ENCODE measurements around the gene AFMID. TPM values are rescaled to one million over a fixed set of nuclear protein-coding genes. Genes with fewer than 3 reads are reported as not detected.
"Not testable (repeated sequence)": the region's sequence is repeated elsewhere in the genome, so short reads cannot be mapped to it uniquely, and the experiment has no call there.

Gene AFMID
- 24.6 TPM for polyA plus RNA-seq (2013, experiment 1 of 2; ENCODE audit: insufficient read length)
- polyA plus RNA-seq (2013, experiment 2 of 2; ENCODE audit: insufficient read length): 22.4 TPM

GRCh38 chr17:78186692-78187595 lies at the start of gene AFMID, which contains the start of gene TK1:
TSS of gene AFMID (plus strand) at chr17:78187362. CDS start at chr17:78187371, 9 bp downstream.
TSS of gene TK1 (minus strand) at chr17:78187052. CDS start at chr17:78186994, 58 bp downstream.
- peak; percentile 95 for DNase-seq

GRCh38 chr17:78137392-78138203 lies 49.6 kb upstream of the AFMID start:
- no peak for DNase-seq

GRCh38 chr17:78138204-78139060 lies 48.7 kb upstream of the AFMID start:
- DNase-seq: no peak

GRCh38 chr17:78139861-78140168 lies 47.3 kb upstream of the AFMID start:
- not testable (repeated sequence) for DNase-seq

GRCh38 chr17:78140169-78141051 lies 46.8 kb upstream of the AFMID start:
- peak; percentile 58 for DNase-seq

GRCh38 chr17:78141437-78142118 lies 45.6 kb upstream of the AFMID start:
- DNase-seq: no peak

DNA sequence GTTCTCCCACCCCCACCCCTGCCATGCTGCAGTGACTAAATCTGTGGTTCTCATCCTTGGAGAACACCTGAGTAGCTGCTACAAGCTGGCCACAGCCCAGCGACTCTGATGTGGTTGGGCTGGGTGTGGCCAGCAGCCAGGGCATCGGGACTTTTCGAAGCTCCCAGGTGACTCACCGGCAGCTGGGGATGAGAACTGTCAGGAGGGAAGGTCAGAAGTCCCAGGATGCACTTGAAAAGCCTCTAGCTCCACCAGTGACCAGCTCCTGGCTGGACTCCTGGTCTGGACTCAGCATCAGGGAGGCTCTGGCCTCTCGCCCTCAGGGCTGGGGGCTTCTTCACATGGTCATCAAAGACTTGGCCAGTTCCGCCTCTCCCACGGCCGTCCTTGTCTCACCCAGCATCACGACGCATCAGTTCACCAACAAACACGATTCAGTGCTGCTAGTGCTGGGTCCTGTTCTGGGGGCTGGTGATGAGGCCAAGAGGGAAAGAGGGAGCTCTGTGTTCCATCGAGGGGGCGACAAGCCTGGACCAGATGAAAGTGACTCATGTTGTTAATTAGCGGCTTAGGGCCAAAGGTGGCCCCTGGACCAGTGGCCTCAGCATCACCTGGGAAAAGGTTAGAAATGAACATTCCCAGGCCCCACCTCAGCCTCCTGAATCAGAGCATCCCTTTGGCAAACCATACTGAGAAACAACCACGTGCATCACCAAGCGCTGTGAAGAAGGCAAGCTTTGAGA lies 44.9 kb upstream of the AFMID start:
- DNase-seq: peak; percentile 24

GRCh38 chr17:78143214-78144146 lies 43.7 kb upstream of the AFMID start:
- no peak for DNase-seq

DNA sequence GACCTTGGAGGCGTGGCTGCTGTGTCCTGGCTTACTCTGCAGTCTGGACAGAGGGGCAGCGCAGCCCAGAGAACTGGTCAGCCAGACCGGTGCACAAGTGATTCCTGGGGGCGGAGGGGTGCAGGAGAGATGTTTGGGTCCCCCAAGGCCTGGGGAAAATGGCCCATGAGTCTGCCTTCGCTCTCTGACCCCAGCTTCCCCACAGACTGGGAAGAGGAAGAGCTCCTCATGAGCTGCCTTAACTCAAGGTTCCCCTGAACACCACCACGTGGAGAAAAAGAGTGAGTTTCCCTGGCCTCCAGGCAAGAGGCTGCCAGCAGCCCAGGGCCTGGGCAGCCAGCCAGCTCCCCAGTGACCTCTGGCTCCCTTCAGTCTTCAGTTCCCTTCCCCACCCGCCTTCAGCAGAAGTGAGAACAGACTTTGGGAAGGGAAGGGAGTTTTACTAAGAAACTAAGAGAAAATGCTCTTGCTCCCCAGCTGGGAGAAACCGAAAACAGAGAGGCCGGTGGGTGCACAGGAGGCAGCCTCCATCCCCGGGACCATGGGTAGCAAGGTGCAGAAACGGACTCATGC lies 42.9 kb upstream of the AFMID start:
- DNase-seq: peak; percentile 34

DNA sequence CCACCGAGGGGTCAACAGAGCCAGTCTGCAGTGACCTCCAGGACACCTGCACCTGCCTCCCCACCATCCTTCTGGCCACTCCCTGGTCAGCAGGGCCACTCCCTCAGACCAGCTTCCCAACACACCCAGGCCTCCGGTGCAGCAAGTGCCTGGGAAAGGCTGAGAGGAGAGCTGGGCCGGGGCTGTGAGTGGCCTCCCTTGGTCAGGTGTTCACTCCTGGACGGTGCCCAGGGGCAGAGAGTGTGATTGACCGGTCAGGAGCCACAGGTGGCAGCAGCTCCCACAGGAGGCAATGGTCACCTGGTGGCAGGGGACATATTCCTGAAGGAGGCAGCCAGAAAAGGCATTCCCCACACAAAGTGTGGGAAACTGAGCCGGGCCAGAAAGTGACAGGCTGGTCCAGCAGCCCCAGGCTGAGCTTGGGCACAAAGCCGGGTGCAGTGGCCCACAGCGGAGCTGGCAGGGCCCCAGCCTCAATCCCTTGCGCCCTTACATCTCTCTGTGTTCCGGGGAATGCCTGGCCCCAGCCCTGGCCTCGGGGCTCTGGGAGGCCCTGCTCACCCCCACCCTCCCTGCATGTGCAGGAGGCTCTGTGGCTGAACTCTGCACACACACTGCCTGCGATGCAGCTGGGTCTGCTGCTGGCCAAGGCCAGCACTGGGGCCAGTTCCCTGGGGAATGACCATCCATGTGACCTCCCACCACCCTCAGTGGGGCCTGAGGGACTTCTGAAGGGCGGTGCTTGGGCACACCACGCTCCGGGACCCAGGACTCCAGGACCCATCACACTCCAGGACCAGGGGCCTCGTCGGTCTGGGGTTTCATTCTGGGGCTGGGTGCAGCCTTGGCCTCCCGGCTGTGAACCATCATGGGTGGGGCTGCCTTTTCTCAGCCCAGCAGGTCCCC lies 42.2 kb upstream of the AFMID start:
- DNase-seq: no peak

- DNase-seq: no peak
Measured at GRCh38 chr17:78146471-78146869, 40.7 kb upstream of the AFMID start.

GRCh38 chr17:78146881-78147280 lies 40.3 kb upstream of the AFMID start:
- DNase-seq: no peak

- DNase-seq: no peak
Measured at GRCh38 chr17:78147315-78147998, 39.7 kb upstream of the AFMID start.

GRCh38 chr17:78148286-78149016 lies 38.7 kb upstream of the AFMID start:
- no peak for DNase-seq

- no peak for DNase-seq
Measured at GRCh38 chr17:78151514-78152008, 35.6 kb upstream of the AFMID start.

Data from fibroblast of skin of back (primary cell).